Iris pigment epithelial cell (primary cell): ENCODE results near the gene MISP.

Source experiments
- DNase-seq: peaks from one replicate; pipeline ENCODE4 v3.0.0-alpha.2; 2011; ENCODE audit warnings: low read depth

Gene MISP

GRCh38 chr19:808423-808775 is 57.5 kb downstream of the MISP start:
- DNase-seq, result no peak

- DNase-seq, result no peak
Measured at GRCh38 chr19:810077-810855, 59.4 kb downstream of the MISP start.

- DNase-seq, result no peak
Measured at GRCh38 chr19:810883-811489, 60.1 kb downstream of the MISP start.

GRCh38 chr19:811506-812048 is 60.7 kb downstream of the MISP start:
- no peak for DNase-seq

- no peak for DNase-seq
Measured at GRCh38 chr19:812049-812746, 61.3 kb downstream of the MISP start.

- no peak for DNase-seq
Measured at GRCh38 chr19:812747-813218, 61.9 kb downstream of the MISP start.

GRCh38 chr19:813219-814151 is 62.6 kb downstream of the MISP start:
- DNase-seq, result no peak
